ENCODE measurements around the gene PCDHB12.
"Not testable (repeated sequence)": the region's sequence is repeated elsewhere in the genome, so short reads cannot be mapped to it uniquely, and the experiment has no call there.

- TF ChIP-seq CTCF (IDR thresholded peaks at IDR 0.05; ENCODE audit: insufficient read depth, low read length); POLR2AphosphoS5 (IDR thresholded peaks at IDR 0.05; ENCODE audit: low read depth): not testable (repeated sequence)
Measured at GRCh38 chr5:141174291-141175104, 34.0 kb upstream of the PCDHB12 start.

Measured in HL-60 (cell line).